ENCODE measurements around the gene BRAP. TPM values are rescaled to one million over a fixed set of nuclear protein-coding genes. Genes with fewer than 3 reads are reported as not detected.

Gene BRAP
- total and polyA plus RNA-seq, 10 of the 15 experiments (the other 5 are each of a cell fraction or from before 2014, with no cell fraction given) = 2.3 to 28.2 (median 17.8) TPM

DNA sequence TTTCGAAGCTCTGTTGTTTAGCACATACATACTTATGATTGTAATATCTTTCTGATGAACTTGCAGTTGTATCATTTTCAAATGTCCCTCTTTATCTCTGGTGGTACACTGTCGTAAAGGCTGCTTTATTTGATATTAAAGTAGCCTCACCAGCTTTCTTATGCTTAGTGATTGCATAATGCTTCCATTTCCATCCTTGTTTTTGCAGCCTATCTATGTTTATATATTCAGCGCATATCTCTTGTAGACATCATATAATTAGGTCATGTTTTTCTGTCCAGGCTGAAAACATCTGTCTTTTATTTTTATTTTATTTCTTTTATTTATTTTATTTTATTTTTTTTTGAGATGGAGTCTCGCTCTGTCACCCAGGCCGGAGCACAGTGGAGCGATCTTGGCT is 34.7 kb upstream of the BRAP start:
- ChIA-PET POLR2A (no interaction called here), SMC1A (ENCODE audit: uncharacterized antibody, unreplicated experiment) (no interaction called here), RAD21 (ENCODE audit: unreplicated experiment) (no interaction called here), CTCF (interaction anchor here (1.0 kb wide), 1 partner anchor 9 kb away, joined by 3 read pairs; no protein-coding TSS in a partner anchor)
- no peak overlapping the region for H2AFZ ChIP-seq (ENCODE audit: control insufficient read depth, low read depth, low read length)
- in situ Hi-C loops (cut with MboI) = no loop called here
- ATAC-seq (no peak), DNase-seq (ENCODE audit: low read depth, low spot score) (no peak), FAIRE-seq (no peak)
- H3K4me1 ChIP-seq (ENCODE audit: control insufficient read depth, insufficient read depth, low read length) = no peaks in the 10 kb centered on the region
- H3K4me3 ChIP-seq = no peak overlapping the region
- H3K27ac ChIP-seq (ENCODE audit: control insufficient read depth, insufficient read depth) = no peak overlapping the region
- WGBS (ENCODE audit: insufficient coverage, insufficient replicate concordance, low lambda C conversion rate, missing lambda C conversion rate) = 96% methylated on average over 6 of the region's 6 CpGs
- intact Hi-C loops (cut with micrococcal nuclease; ENCODE audit: unreplicated experiment) = no loop called here
- BruUV-seq (replicated peaks) = no TSS peak
- H3K36me3 ChIP-seq (ENCODE audit: control insufficient read depth in 2 of 2, insufficient read depth in 2 of 2, low read length in 1 of 2) = no peaks in the 10 kb centered on the region; a peak in 3 of 4 replicates
- no peak overlapping the region for H3K4me2 ChIP-seq (ENCODE audit: control insufficient read depth, insufficient read depth)
- H3K9ac ChIP-seq (ENCODE audit: control insufficient read depth, insufficient read depth, low read length) = no peak overlapping the region
- H3K79me2 ChIP-seq (ENCODE audit: control insufficient read depth, insufficient read depth, low read length) = no peaks in the 10 kb centered on the region
- no peaks in the 10 kb centered on the region for H3K27me3 ChIP-seq (replicated peaks in 1 of 2; ENCODE audit: control insufficient read depth in 2 of 2, insufficient read depth in 2 of 2, low read length in 1 of 2)
- H4K20me1 ChIP-seq (ENCODE audit: control insufficient read depth, insufficient read depth) = no peaks in the 10 kb centered on the region
- no peaks in the 10 kb centered on the region for H3K9me3 ChIP-seq (replicated peaks; ENCODE audit: control insufficient read depth, insufficient read depth, low read length)
- TF ChIP-seq, protein P1, sequence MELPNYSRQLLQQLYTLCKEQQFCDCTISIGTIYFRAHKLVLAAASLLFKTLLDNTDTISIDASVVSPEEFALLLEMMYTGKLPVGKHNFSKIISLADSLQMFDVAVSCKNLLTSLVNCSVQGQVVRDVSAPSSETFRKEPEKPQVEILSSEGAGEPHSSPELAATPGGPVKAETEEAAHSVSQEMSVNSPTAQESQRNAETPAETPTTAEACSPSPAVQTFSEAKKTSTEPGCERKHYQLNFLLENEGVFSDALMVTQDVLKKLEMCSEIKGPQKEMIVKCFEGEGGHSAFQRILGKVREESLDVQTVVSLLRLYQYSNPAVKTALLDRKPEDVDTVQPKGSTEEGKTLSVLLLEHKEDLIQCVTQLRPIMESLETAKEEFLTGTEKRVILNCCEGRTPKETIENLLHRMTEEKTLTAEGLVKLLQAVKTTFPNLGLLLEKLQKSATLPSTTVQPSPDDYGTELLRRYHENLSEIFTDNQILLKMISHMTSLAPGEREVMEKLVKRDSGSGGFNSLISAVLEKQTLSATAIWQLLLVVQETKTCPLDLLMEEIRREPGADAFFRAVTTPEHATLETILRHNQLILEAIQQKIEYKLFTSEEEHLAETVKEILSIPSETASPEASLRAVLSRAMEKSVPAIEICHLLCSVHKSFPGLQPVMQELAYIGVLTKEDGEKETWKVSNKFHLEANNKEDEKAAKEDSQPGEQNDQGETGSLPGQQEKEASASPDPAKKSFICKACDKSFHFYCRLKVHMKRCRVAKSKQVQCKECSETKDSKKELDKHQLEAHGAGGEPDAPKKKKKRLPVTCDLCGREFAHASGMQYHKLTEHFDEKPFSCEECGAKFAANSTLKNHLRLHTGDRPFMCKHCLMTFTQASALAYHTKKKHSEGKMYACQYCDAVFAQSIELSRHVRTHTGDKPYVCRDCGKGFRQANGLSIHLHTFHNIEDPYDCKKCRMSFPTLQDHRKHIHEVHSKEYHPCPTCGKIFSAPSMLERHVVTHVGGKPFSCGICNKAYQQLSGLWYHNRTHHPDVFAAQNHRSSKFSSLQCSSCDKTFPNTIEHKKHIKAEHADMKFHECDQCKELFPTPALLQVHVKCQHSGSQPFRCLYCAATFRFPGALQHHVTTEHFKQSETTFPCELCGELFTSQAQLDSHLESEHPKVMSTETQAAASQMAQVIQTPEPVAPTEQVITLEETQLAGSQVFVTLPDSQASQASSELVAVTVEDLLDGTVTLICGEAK (IDR thresholded peaks at IDR 0.05; ENCODE audit: borderline replicate concordance) = no peak
- TF ChIP-seq, protein P2, sequence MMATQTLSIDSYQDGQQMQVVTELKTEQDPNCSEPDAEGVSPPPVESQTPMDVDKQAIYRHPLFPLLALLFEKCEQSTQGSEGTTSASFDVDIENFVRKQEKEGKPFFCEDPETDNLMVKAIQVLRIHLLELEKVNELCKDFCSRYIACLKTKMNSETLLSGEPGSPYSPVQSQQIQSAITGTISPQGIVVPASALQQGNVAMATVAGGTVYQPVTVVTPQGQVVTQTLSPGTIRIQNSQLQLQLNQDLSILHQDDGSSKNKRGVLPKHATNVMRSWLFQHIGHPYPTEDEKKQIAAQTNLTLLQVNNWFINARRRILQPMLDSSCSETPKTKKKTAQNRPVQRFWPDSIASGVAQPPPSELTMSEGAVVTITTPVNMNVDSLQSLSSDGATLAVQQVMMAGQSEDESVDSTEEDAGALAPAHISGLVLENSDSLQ (IDR thresholded peaks at IDR 0.05) = no peak
- no peak for TF ChIP-seq YBX1 (IDR thresholded peaks at IDR 0.05)
- TF ChIP-seq CBX5 (IDR thresholded peaks at IDR 0.05; ENCODE audit: low read depth) = no peak
- TF ChIP-seq, protein P3, sequence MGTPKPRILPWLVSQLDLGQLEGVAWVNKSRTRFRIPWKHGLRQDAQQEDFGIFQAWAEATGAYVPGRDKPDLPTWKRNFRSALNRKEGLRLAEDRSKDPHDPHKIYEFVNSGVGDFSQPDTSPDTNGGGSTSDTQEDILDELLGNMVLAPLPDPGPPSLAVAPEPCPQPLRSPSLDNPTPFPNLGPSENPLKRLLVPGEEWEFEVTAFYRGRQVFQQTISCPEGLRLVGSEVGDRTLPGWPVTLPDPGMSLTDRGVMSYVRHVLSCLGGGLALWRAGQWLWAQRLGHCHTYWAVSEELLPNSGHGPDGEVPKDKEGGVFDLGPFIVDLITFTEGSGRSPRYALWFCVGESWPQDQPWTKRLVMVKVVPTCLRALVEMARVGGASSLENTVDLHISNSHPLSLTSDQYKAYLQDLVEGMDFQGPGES (IDR thresholded peaks at IDR 0.05) = no peak
- TF ChIP-seq, protein P4, sequence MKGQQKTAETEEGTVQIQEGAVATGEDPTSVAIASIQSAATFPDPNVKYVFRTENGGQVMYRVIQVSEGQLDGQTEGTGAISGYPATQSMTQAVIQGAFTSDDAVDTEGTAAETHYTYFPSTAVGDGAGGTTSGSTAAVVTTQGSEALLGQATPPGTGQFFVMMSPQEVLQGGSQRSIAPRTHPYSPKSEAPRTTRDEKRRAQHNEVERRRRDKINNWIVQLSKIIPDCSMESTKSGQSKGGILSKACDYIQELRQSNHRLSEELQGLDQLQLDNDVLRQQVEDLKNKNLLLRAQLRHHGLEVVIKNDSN (IDR thresholded peaks at IDR 0.05; ENCODE audit: borderline replicate concordance, extremely low read length, insufficient read depth, low read depth, low read length) = no peak
- TF ChIP-seq HDGF (IDR thresholded peaks at IDR 0.05) = no peak
- no peak for TF ChIP-seq EGR1 (IDR thresholded peaks at IDR 0.05; ENCODE audit: borderline replicate concordance in 1 of 2, low read depth in 2 of 2, low read length in 2 of 2)
- TF ChIP-seq POLR2AphosphoS2 (IDR thresholded peaks at IDR 0.05; ENCODE audit: low read depth, low read length) = no peak
- TF ChIP-seq ATF7 (IDR thresholded peaks at IDR 0.05; ENCODE audit: low read depth) = no peak
- no peak for TF ChIP-seq SMAD5 (IDR thresholded peaks at IDR 0.05; ENCODE audit: low read depth)
- no peak for TF ChIP-seq NRF1 (conservative IDR thresholded peaks at IDR 0.05; ENCODE audit: low read depth, low read length)
- TF ChIP-seq ETV6 (conservative IDR thresholded peaks at IDR 0.05 in 1 of 2, IDR thresholded peaks at IDR 0.05 in 1 of 2; ENCODE audit: borderline replicate concordance in 1 of 2, low read depth in 1 of 2) = no peak
- TF ChIP-seq ZSCAN29 (IDR thresholded peaks at IDR 0.05) = no peak
- TF ChIP-seq, protein P5, sequence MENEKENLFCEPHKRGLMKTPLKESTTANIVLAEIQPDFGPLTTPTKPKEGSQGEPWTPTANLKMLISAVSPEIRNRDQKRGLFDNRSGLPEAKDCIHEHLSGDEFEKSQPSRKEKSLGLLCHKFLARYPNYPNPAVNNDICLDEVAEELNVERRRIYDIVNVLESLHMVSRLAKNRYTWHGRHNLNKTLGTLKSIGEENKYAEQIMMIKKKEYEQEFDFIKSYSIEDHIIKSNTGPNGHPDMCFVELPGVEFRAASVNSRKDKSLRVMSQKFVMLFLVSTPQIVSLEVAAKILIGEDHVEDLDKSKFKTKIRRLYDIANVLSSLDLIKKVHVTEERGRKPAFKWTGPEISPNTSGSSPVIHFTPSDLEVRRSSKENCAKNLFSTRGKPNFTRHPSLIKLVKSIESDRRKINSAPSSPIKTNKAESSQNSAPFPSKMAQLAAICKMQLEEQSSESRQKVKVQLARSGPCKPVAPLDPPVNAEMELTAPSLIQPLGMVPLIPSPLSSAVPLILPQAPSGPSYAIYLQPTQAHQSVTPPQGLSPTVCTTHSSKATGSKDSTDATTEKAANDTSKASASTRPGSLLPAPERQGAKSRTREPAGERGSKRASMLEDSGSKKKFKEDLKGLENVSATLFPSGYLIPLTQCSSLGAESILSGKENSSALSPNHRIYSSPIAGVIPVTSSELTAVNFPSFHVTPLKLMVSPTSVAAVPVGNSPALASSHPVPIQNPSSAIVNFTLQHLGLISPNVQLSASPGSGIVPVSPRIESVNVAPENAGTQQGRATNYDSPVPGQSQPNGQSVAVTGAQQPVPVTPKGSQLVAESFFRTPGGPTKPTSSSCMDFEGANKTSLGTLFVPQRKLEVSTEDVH (IDR thresholded peaks at IDR 0.05; ENCODE audit: low read depth, partially characterized antibody) = no peak

Measured in GM12878 (cell line).